ENCODE measurements around the gene SEC31B.

SEC31B gene

DNA sequence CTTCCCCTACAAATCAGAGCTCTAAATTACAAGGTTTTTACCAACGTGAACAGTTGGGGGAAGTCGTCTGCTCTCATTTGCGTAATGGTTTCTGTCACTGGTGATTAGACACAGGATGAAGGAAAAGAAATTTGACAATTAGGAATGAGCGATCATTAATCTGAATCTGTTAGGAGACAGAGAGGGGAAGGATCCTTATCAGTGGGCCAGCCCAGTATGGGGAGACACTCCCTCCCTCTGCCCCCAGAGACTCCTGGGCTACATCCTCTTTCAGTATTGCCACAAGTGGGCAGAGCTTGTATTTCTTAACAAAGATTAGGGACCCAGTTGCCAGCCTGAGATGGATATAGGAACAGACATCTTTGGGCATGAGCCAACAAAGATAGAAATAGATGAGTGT, 31.5 kb upstream of the SEC31B start:
- in situ Hi-C loops (cut with MboI; ENCODE audit: low sequenced_read_pairs, unreplicated experiment): loop anchor here (25.0 kb wide), 1 partner anchor 186 kb away; the partner anchor contains the start of gene PAX2
- TF ChIP-seq, protein P1, sequence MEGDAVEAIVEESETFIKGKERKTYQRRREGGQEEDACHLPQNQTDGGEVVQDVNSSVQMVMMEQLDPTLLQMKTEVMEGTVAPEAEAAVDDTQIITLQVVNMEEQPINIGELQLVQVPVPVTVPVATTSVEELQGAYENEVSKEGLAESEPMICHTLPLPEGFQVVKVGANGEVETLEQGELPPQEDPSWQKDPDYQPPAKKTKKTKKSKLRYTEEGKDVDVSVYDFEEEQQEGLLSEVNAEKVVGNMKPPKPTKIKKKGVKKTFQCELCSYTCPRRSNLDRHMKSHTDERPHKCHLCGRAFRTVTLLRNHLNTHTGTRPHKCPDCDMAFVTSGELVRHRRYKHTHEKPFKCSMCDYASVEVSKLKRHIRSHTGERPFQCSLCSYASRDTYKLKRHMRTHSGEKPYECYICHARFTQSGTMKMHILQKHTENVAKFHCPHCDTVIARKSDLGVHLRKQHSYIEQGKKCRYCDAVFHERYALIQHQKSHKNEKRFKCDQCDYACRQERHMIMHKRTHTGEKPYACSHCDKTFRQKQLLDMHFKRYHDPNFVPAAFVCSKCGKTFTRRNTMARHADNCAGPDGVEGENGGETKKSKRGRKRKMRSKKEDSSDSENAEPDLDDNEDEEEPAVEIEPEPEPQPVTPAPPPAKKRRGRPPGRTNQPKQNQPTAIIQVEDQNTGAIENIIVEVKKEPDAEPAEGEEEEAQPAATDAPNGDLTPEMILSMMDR (IDR thresholded peaks at IDR 0.05; ENCODE audit: borderline replicate concordance, control extremely low read depth, extremely low read depth, insufficient read depth, missing control alignments): no peak
- DNase-seq (ENCODE audit: low spot score): no peak

GRCh38 chr10:100544950-100545349, 25.3 kb upstream of the SEC31B start:
- in situ Hi-C loops (cut with MboI; ENCODE audit: low sequenced_read_pairs, unreplicated experiment): no loop called here
- no peak for DNase-seq (ENCODE audit: low spot score)
- TF ChIP-seq, protein P1 (IDR thresholded peaks at IDR 0.05; ENCODE audit: borderline replicate concordance, control extremely low read depth, extremely low read depth, insufficient read depth, missing control alignments): no peak

DNA sequence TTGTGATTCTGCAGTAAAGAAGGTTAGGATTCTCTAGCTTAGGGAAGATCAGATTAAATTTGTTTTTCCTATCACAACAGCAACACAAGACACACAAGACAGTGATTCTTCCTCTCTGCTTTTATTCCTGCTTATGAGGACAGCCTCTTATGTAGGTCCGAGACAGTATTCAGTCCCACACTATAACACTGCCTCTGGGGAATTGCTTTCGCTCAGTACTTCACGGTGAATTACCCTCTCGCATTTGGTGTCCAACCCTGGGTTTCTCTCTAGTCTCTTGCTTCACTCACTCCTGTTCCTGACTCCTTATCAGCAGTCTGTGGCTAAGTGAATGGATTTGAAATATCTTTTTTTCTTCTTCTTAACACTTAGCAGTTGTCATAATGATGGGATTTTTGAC, 17.8 kb upstream of the SEC31B start:
- in situ Hi-C loops (cut with MboI; ENCODE audit: low sequenced_read_pairs, unreplicated experiment): no loop called here
- DNase-seq (ENCODE audit: low spot score): no peak
- TF ChIP-seq, protein P1 (IDR thresholded peaks at IDR 0.05; ENCODE audit: borderline replicate concordance, control extremely low read depth, extremely low read depth, insufficient read depth, missing control alignments): no peak

GRCh38 chr10:100535715-100536353, 16.2 kb upstream of the SEC31B start, which contains the start of gene HIF1AN:
TSS of gene HIF1AN (plus strand) at chr10:100535943. CDS start at chr10:100535959, 16 bp downstream.
- in situ Hi-C loops (cut with MboI; ENCODE audit: low sequenced_read_pairs, unreplicated experiment): no loop called here
- TF ChIP-seq, protein P1 (IDR thresholded peaks at IDR 0.05; ENCODE audit: borderline replicate concordance, control extremely low read depth, extremely low read depth, insufficient read depth, missing control alignments): peak; percentile 95
- DNase-seq (ENCODE audit: low spot score): peak; percentile 97

- no peak for DNase-seq (ENCODE audit: low spot score)
- TF ChIP-seq, protein P1 (IDR thresholded peaks at IDR 0.05; ENCODE audit: borderline replicate concordance, control extremely low read depth, extremely low read depth, insufficient read depth, missing control alignments): no peak
- in situ Hi-C loops (cut with MboI; ENCODE audit: low sequenced_read_pairs, unreplicated experiment): no loop called here
Measured at GRCh38 chr10:100535338-100535714, 15.7 kb upstream of the SEC31B start.

DNA sequence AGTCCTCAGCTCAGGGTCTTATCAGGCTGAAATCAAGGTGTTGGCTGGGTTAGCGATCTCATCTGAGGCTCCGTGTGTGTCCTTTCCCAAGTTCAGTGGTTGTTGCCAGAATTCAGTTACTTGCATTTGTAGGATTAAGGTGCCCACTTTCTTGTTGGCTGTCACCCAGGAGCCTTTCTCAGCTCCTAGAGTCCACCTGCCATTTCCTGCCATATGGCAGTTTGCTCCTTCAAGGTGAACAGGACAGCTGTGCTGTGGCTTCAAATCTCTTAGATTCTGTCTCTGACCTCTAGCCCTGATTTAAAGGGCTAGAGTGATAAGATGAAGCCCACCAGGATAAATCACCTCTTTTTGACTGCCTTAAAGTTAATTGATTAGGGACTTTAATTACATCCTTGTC, 15.1 kb upstream of the SEC31B start:
- TF ChIP-seq, protein P1 (IDR thresholded peaks at IDR 0.05; ENCODE audit: borderline replicate concordance, control extremely low read depth, extremely low read depth, insufficient read depth, missing control alignments): no peak
- no peak for DNase-seq (ENCODE audit: low spot score)
- in situ Hi-C loops (cut with MboI; ENCODE audit: low sequenced_read_pairs, unreplicated experiment): no loop called here
